Cardiac fibroblast (primary cell): ENCODE results near the gene ABCC1.

Experiments
- DNase-seq, 2 donors: peaks; one replicate each; pipeline versions ENCODE4 v3.0.0 to v3.0.0-alpha.2; 2010; ENCODE audit warnings: low read depth in 2 of 2
- H3K4me3 ChIP-seq, 2 donors: replicated peaks in 1 of 2; 1 replicate in 1 of 2; 2 replicates in 1 of 2; pipeline ENCODE4 v1.5.1; 2011; ENCODE audit warnings: low read depth in 2 of 2, low read length in 2 of 2, mild to moderate bottlenecking in 2 of 2, moderate library complexity in 1 of 2
- CTCF ChIP-seq: IDR thresholded peaks from one replicate; pipeline ENCODE4 v1.5.1; 2011; ENCODE audit warnings: low read depth, mild to moderate bottlenecking, low read length, inconsistent platforms

ABCC1 gene

GRCh38 chr16:16133943-16134604, 184.7 kb downstream of the ABCC1 start:
- H3K4me3 ChIP-seq: no peak overlapping the region
- no peak for TF ChIP-seq CTCF
- DNase-seq: no peak

GRCh38 chr16:16136588-16136987, 187.2 kb downstream of the ABCC1 start:
- TF ChIP-seq CTCF: no peak
- H3K4me3 ChIP-seq: no peak overlapping the region
- DNase-seq: no peak

- no peak overlapping the region for H3K4me3 ChIP-seq
- DNase-seq: no peak
- TF ChIP-seq CTCF: no peak
These were observed 187.7 kb downstream of the ABCC1 start for GRCh38 chr16:16137110-16137509.

GRCh38 chr16:16138034-16138635, 188.7 kb downstream of the ABCC1 start:
- no peak for TF ChIP-seq CTCF
- no peak overlapping the region for H3K4me3 ChIP-seq
- no peak for DNase-seq

GRCh38 chr16:16139061-16139460, 189.6 kb downstream of the ABCC1 start:
- TF ChIP-seq CTCF: no peak
- DNase-seq: no peak
- no peak overlapping the region for H3K4me3 ChIP-seq

GRCh38 chr16:16139806-16140205, 190.4 kb downstream of the ABCC1 start:
- no peak for DNase-seq
- TF ChIP-seq CTCF: no peak
- no peak overlapping the region for H3K4me3 ChIP-seq
